Tibial artery (tissue), 4 donors: ENCODE results near the gene MBTPS1.

ENCODE experiments used
- DNase-seq, 2 donors: peaks; one replicate each; pipeline ENCODE4 v3.0.0-alpha.2; 2019
- H3K27ac ChIP-seq, 2 donors: fragments of 200-600 bp; sonication (generic) in 1 of 2; 1 replicate in 1 of 2; 2 replicates in 1 of 2; pipeline ENCODE4 v1.5.1; 2018 to 2019; ENCODE audit warnings: mild to moderate bottlenecking in 1 of 2
- H3K27me3 ChIP-seq, 2 donors: fragments of 200-600 bp; sonication (generic) in 1 of 2; one replicate each; pipeline versions ENCODE4 v1.5.1 to v1.6.0; 2016 to 2019
- H3K36me3 ChIP-seq, 3 donors: fragments of 200-600 bp; sonication (generic) in 2 of 3; one replicate each; pipeline ENCODE4 v1.5.1; 2016 to 2019; ENCODE audit warnings: mild to moderate bottlenecking in 2 of 3
- H3K4me1 ChIP-seq, 4 donors: fragments of 200-600 bp; sonication (generic) in 2 of 4; 1 replicate in 3 of 4; 2 replicates in 1 of 4; pipeline ENCODE4 v1.5.1; 2016 to 2019
- H3K4me3 ChIP-seq, 2 donors: fragments of 200-600 bp; sonication (generic) in 1 of 2; 1 replicate in 1 of 2; 2 replicates in 1 of 2; pipeline ENCODE4 v1.5.1; 2018 to 2019; ENCODE audit warnings: mild to moderate bottlenecking in 2 of 2
- H3K9me3 ChIP-seq, 3 donors: fragments of 200-600 bp; sonication (generic) in 1 of 3; one replicate each; pipeline ENCODE4 v1.5.1; 2016 to 2019
- intact Hi-C: fragments of 100-400 bp; cut with DNase I; formaldehyde crosslinking; loops from one replicate; pipeline ENCODE4 v1.15.0; 2023; ENCODE audit warnings: low total_unique reads
- TF ChIP-seq, protein P1 (sequence below), 2 experiments: fragments of 200-600 bp in 1 of 2; fragments of 450-650 bp in 1 of 2; IDR thresholded peaks; one replicate each; pipeline ENCODE4 v1.5.1; 2017 to 2019; ENCODE audit warnings: antibody characterized with exemption in 2 of 2, mild to moderate bottlenecking in 1 of 2, moderate library complexity in 1 of 2

The MBTPS1 gene

DNA sequence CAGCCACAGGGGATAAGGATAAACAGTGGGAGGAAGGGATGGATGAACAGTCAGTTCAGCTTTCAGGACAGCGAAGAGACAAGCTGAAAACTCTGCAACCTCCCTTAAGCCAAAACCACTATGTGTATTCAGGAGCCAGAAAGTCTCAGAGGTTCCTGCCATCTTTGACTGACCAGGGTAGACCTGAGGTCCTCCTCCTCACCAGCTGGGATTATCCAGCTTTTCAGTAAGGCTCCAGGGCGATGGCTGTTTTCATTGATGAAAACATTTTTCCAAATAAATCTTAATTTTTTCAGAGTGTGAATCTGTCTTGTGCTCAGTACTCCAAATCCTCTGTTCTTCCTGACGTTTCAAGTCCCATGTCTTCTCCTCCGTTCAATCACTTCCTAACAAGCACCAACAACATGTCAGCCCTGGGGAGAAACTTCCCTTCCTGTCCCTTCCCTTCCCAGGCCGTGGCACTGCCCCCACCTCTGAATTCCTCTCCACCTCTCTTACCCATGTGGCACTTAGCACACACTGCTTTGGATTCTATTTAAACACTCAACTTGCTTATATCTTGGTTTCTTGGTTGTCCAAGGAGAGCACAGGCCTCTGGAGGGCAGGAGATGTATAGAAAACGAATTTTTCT lies 23.0 kb upstream of the MBTPS1 start:
- H3K4me1 ChIP-seq, result peaks cover 0 to 12% (median 5%) of the 10 kb centered on the region in 4 donors
- intact Hi-C loops, result no loop called here
- no peak overlapping the region for H3K4me3 ChIP-seq
- TF ChIP-seq, protein P1, sequence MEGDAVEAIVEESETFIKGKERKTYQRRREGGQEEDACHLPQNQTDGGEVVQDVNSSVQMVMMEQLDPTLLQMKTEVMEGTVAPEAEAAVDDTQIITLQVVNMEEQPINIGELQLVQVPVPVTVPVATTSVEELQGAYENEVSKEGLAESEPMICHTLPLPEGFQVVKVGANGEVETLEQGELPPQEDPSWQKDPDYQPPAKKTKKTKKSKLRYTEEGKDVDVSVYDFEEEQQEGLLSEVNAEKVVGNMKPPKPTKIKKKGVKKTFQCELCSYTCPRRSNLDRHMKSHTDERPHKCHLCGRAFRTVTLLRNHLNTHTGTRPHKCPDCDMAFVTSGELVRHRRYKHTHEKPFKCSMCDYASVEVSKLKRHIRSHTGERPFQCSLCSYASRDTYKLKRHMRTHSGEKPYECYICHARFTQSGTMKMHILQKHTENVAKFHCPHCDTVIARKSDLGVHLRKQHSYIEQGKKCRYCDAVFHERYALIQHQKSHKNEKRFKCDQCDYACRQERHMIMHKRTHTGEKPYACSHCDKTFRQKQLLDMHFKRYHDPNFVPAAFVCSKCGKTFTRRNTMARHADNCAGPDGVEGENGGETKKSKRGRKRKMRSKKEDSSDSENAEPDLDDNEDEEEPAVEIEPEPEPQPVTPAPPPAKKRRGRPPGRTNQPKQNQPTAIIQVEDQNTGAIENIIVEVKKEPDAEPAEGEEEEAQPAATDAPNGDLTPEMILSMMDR (IDR thresholded peaks at IDR 0.05), result no peak
- no peak for DNase-seq
- no peaks in the 10 kb centered on the region for H3K36me3 ChIP-seq
- no peaks in the 10 kb centered on the region for H3K27me3 ChIP-seq
- no peaks in the 10 kb centered on the region for H3K9me3 ChIP-seq
- H3K27ac ChIP-seq, result no peak overlapping the region

DNA sequence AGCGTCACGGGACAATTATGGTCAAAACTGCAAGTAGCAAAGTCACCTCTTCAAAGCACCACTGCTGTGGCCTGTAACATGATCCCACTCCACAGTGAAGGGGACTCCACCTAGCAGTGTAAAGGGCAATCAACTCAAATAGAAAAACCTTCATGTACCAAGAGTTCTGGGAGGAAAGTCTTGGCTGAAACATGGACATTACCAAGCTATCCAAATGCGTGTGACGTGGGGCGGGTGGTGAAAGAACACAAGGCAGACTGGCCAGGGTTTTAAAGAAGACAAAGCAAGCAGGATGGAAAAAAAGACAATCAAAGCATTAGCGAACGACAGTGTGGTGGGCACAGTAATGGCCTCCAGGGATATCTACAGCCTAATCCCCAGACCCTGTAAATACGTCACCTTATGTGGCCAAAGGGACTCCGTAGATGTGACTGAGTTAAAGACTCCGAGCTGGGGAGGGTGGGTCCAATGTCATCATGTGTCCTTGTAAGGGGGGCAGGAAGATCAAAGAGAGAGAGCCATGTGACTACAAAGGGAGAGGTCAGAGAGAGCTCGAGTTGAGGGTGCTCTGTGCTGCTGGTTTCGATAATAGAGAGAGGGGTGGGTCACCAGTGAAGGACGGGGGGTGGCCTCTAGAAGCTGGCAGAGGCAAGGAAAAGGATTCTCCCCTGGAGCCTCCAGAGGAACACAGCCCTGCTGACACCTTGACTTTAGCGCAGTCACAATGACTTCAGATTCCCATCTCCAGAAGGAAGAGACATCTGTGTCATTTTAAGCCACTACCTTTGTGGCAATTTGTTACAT lies 22.3 kb upstream of the MBTPS1 start:
- no peak overlapping the region for H3K4me3 ChIP-seq
- intact Hi-C loops, result no loop called here
- no peaks in the 10 kb centered on the region for H3K9me3 ChIP-seq
- H3K27me3 ChIP-seq, result no peaks in the 10 kb centered on the region
- no peak overlapping the region for H3K27ac ChIP-seq
- peak in 1 of 2 donors; percentile 27 for DNase-seq
- peaks cover 0 to 7% (median 3%) of the 10 kb centered on the region in 4 donors for H3K4me1 ChIP-seq
- TF ChIP-seq, protein P1 (IDR thresholded peaks at IDR 0.05), result no peak
- no peaks in the 10 kb centered on the region for H3K36me3 ChIP-seq

DNA sequence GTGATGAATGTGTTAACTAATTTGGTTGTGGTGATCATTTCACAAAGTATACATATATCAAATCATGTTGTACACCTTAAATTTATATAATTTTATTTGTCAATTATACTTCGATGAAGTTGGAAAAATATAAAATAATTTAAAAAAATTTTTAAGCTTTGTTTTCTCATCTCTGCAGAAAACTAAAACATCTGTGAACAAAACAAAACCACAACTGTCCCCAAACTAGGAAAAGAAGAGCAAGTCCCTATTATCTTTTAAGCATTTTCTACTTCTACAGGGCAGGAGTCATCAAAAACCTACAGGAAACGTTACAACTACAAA lies 21.7 kb upstream of the MBTPS1 start:
- intact Hi-C loops, result no loop called here
- no peaks in the 10 kb centered on the region for H3K9me3 ChIP-seq
- H3K36me3 ChIP-seq, result no peaks in the 10 kb centered on the region
- H3K27ac ChIP-seq, result no peak overlapping the region
- no peak for DNase-seq
- H3K4me1 ChIP-seq, result peaks cover 0 to 1% (median 0%) of the 10 kb centered on the region in 4 donors
- no peak overlapping the region for H3K4me3 ChIP-seq
- TF ChIP-seq, protein P1 (IDR thresholded peaks at IDR 0.05), result no peak
- H3K27me3 ChIP-seq, result no peaks in the 10 kb centered on the region

DNA sequence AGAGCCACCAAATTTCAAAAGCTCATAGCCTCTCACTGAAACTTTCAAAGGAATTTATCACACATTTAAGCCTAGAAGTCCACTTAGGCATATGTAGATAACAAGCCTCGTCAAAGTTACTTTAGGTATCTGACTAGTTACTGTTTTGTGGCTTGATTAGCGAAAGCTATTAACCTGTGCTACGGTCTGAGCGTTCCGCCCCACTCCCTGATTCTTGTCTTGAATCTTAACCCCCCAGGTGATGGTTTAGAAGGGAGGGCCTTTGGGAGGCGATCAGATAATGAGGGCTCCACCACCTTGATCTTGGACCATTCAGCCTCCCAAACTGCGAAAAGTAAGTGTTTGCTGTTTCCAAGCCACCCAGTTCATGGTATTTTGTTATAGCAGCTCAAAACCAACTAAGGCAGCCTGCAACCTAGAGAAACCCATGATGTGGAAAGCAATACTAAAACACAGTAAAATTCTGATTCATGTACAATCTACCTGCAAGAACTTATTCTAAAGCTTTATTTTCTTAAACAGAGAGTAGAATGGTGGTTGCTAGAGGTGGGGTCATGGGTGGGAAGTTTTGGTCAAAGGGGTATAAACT lies 21.1 kb upstream of the MBTPS1 start:
- DNase-seq, result no peak
- Histone ChIP-seq H3K4me1 (no peaks in the 10 kb centered on the region), H3K9me3 (no peaks in the 10 kb centered on the region), H3K36me3 (no peaks in the 10 kb centered on the region), H3K27me3 (no peaks in the 10 kb centered on the region), H3K27ac (no peak overlapping the region), H3K4me3 (no peak overlapping the region)
- TF ChIP-seq, protein P1 (IDR thresholded peaks at IDR 0.05), result no peak
- intact Hi-C loops, result no loop called here

DNA sequence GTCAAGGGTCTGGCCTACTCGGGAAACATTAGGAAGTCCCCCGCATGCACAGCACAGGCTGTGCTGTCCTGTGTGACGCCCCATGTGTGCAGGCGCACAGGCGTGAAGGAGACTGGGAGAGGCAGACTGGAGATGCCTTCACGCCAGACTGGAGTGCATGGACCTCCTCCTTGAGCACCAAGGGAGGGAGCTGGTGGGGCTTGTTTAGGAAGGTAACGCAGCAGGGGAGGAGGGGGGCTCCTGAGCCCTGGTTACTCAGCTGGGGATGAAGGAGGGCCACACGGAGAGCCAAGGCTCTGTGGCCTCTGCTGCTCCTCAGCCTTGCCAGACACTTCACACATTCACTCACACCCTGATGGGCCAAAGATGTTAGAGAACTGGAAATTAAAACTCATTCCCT lies 20.5 kb upstream of the MBTPS1 start:
- no peak overlapping the region for H3K27ac ChIP-seq
- no peaks in the 10 kb centered on the region for H3K4me1 ChIP-seq
- intact Hi-C loops, result no loop called here

More for the DNA sequence above, 20.5 kb upstream of the MBTPS1 start:
- no peaks in the 10 kb centered on the region for H3K36me3 ChIP-seq
- TF ChIP-seq, protein P1 (IDR thresholded peaks at IDR 0.05), result no peak
- no peaks in the 10 kb centered on the region for H3K27me3 ChIP-seq
- H3K9me3 ChIP-seq, result no peaks in the 10 kb centered on the region
- no peak for DNase-seq
- no peak overlapping the region for H3K4me3 ChIP-seq
